WTC11 (cell line): Measurements from ENCODE around the gene KCNJ15. TPM values are rescaled to one million over a fixed set of nuclear protein-coding genes. Genes with fewer than 3 reads are reported as not detected.

ENCODE experiments used
- ATAC-seq: fragments of 200-7000 bp; cut with Tn5 transposase; 2 replicates; pipeline ENCODE4 v1.10.0; 2021; ENCODE audit warnings: mild to moderate bottlenecking, moderate library complexity
- CTCF ChIA-PET: fragments of 300-600 bp; sonication (Branson Sonifier 250); formaldehyde crosslinking; loops from one replicate; lab custom pipeline; 2021; ENCODE audit warnings: antibody characterized with exemption; lab: Charles Lee
- POLR2A ChIA-PET: fragments of 350-600 bp; sonication (Branson Sonifier 250); formaldehyde crosslinking; loops from one replicate; lab custom pipeline; 2021; ENCODE audit warnings: antibody characterized with exemption; lab: Charles Lee
- DNase-seq: peaks from one replicate; pipeline ENCODE4 v3.0.0; 2021; ENCODE audit warnings: low spot score
- H3K27ac Mint-ChIP-seq: 2 replicates; pipeline ENCODE4 v1.8.0; 2021; ENCODE audit warnings: mixed read lengths
- H3K27me3 Mint-ChIP-seq: 2 replicates; pipeline ENCODE4 v1.8.0; 2021; ENCODE audit warnings: low read depth, mild to moderate bottlenecking, moderate library complexity, mixed read lengths
- H3K36me3 Mint-ChIP-seq: 2 replicates; pipeline ENCODE4 v1.8.0; 2021; ENCODE audit warnings: mixed read lengths
- H3K4me1 Mint-ChIP-seq: 2 replicates; pipeline ENCODE4 v1.8.0; 2022; ENCODE audit warnings: mixed read lengths
- H3K4me3 Mint-ChIP-seq: 2 replicates; pipeline ENCODE4 v1.8.0; 2021; ENCODE audit warnings: mild to moderate bottlenecking, moderate library complexity, mixed read lengths
- H3K9me3 Mint-ChIP-seq: 2 replicates; pipeline ENCODE4 v1.8.0; 2021; ENCODE audit warnings: mixed read lengths
- CTCF ChIP-seq: fragments of 200-600 bp; IDR thresholded peaks from 2 replicates; pipeline ENCODE4 v1.8.0; 2022; ENCODE audit warnings: antibody characterized with exemption
- ETV6 ChIP-seq: sonication (generic); formaldehyde crosslinking; IDR thresholded peaks from 2 replicates; pipeline ENCODE4 v1.8.1; 2022; ENCODE audit warnings: mild to moderate bottlenecking, missing genetic modification reagents
- JAZF1 ChIP-seq: fragments of 250-450 bp; sonication (Bioruptor Pico); IDR thresholded peaks from 2 replicates; pipeline ENCODE4 v1.9.0; 2021; ENCODE audit warnings: moderate library complexity, mild to moderate bottlenecking, inconsistent platforms
- NFE2L1 ChIP-seq: sonication (generic); formaldehyde crosslinking; IDR thresholded peaks from 2 replicates; pipeline ENCODE4 v1.8.1; 2023; ENCODE audit warnings: missing genetic modification reagents
- SMAD4 ChIP-seq: sonication (generic); formaldehyde crosslinking; IDR thresholded peaks from 2 replicates; pipeline ENCODE4 v1.8.0; 2022; ENCODE audit warnings: mild to moderate bottlenecking, missing genetic modification reagents
- ZNF263 ChIP-seq: sonication (generic); formaldehyde crosslinking; IDR thresholded peaks from 2 replicates; pipeline ENCODE4 v1.8.1; 2022; ENCODE audit warnings: low read depth, mild to moderate bottlenecking, moderate library complexity, missing genetic modification reagents
- total RNA-seq: library from RNA; stranded (reverse); gene quantifications from 3 replicates; pipeline ENCODE4 v1.2.3, GENCODE V29; 2021

KCNJ15 gene
- total RNA-seq, 1 experiment from 2014 or later: 0.57 TPM

- DNase-seq (peak; percentile 90), ATAC-seq (peak; percentile 78)
- Mint-ChIP-seq H3K27me3 (peaks cover 18% of the 10 kb centered on the region), H3K9me3 (peaks cover 19% of the 10 kb centered on the region), H3K36me3 (no peaks in the 10 kb centered on the region), H3K4me3 (no peak overlapping the region), H3K27ac (no peak overlapping the region), H3K4me1 (peaks cover 23% of the 10 kb centered on the region)
- CTCF ChIA-PET: interaction anchor here (0.6 to 4.1 kb wide), 17 partner anchors 15 to 673 kb away, joined by 3 to 55 read pairs (median 3); no protein-coding TSS in a partner anchor
- POLR2A ChIA-PET: no interaction called here
- TF ChIP-seq SMAD4 (CRISPR knock-in tag) (no peak), ZNF263 (peak; percentile 72; the same call in 1 of the 2 replicates), NFE2L1 (CRISPR knock-in tag) (peak; percentile 45; the same call in 1 of the 2 replicates), CTCF (peak; percentile 86), ETV6 (CRISPR knock-in tag) (0 out of 2 replicates have a peak, but pooled peaks have one; percentile 6), JAZF1 (no peak)
These were observed 99.4 kb downstream of the KCNJ15 start for GRCh38 chr21:38355992-38356781.

Other genes starting within 250 kb of the KCNJ15 start
- gene ERG, start 241.5 kb downstream of the KCNJ15 start, total RNA-seq: 2.8 to 4.5 TPM (median 3.8 TPM) in 3 replicates